ENCODE results near the gene CAMK2A. TPM values are rescaled to one million over a fixed set of nuclear protein-coding genes. Genes with fewer than 3 reads are reported as not detected.

Gene CAMK2A
- total and polyA plus RNA-seq, 2 donors (not counting 3 experiments of a cell fraction or from before 2014, with no cell fraction given) = not detected

- FAIRE-seq (no peak), DNase-seq (ENCODE audit: low read depth, low spot score) (no peak)
- Histone ChIP-seq H3K9me3 (replicated peaks; ENCODE audit: control insufficient read depth, insufficient read depth, low read length) (no peaks in the 10 kb centered on the region), H2AFZ (ENCODE audit: low read depth, low read length) (no peak overlapping the region), H3K4me1 (ENCODE audit: control insufficient read depth, extremely low read depth, insufficient read depth, low read length) (no peaks in the 10 kb centered on the region), H4K20me1 (replicated peaks; ENCODE audit: control insufficient read depth, extremely low read depth, insufficient read depth, low read length) (no peaks in the 10 kb centered on the region), H3K27me3 (ENCODE audit: control insufficient read depth in 2 of 2, insufficient read depth in 2 of 2, low read length in 2 of 2) (peaks cover 9 to 19% of the 10 kb centered on the region in 2 experiments), H3K9me1 (replicated peaks; ENCODE audit: control insufficient read depth, extremely low read depth, insufficient read depth, low read length) (no peaks in the 10 kb centered on the region), H3K4me3 (replicated peaks in 1 of 3; ENCODE audit: insufficient read depth in 1 of 3, low read depth in 1 of 3, low read length in 3 of 3) (no peak overlapping the region), H3K36me3 (ENCODE audit: control insufficient read depth in 2 of 2, extremely low read depth in 1 of 2, insufficient read depth in 2 of 2, low read length in 2 of 2) (no peaks in the 10 kb centered on the region), H3K9ac (replicated peaks; ENCODE audit: extremely low read depth, insufficient read depth, low read length) (no peak overlapping the region), H3K79me2 (ENCODE audit: control insufficient read depth, insufficient read depth, low read length) (no peaks in the 10 kb centered on the region), H3K4me2 (ENCODE audit: insufficient read depth, low read length) (no peak overlapping the region), H3K27ac (ENCODE audit: insufficient read depth, low read depth, low read length) (no peak overlapping the region)
- ChIA-PET CTCF (interaction anchor here (0.6 to 2.4 kb wide), 8 partner anchors 11 to 164 kb away, joined by 3 to 25 read pairs (median 4); no protein-coding TSS in a partner anchor), POLR2A (no interaction called here)
- intact Hi-C loops (cut with micrococcal nuclease) = loop anchor here (1.0 kb wide), 2 partner anchors 78 to 164 kb away; no protein-coding TSS in a partner anchor
- TF ChIP-seq EZH2 (IDR thresholded peaks at IDR 0.05; ENCODE audit: borderline replicate concordance, low read depth, low read length, severe bottlenecking) (no peak), POLR2AphosphoS5 (IDR thresholded peaks at IDR 0.05; ENCODE audit: insufficient read depth, low read depth, low read length) (no peak), GATA2 (IDR thresholded peaks at IDR 0.05; ENCODE audit: insufficient read depth, insufficient read length, low read depth, low read length) (no peak), CTCF (IDR thresholded peaks at IDR 0.05; ENCODE audit: extremely low read depth in 1 of 2, insufficient read depth in 1 of 2, low read depth in 1 of 2, low read length in 2 of 2) (no peak), FOS (IDR thresholded peaks at IDR 0.05; ENCODE audit: borderline replicate concordance, insufficient read depth, low read length) (no peak), JUN (IDR thresholded peaks at IDR 0.05; ENCODE audit: borderline replicate concordance, insufficient read depth, insufficient read length, low read depth) (no peak), POLR2A (IDR thresholded peaks at IDR 0.05; ENCODE audit: low read depth, low read length) (no peak), MAX (IDR thresholded peaks at IDR 0.05; ENCODE audit: insufficient read depth, insufficient read length) (no peak), MYC (IDR thresholded peaks at IDR 0.05; ENCODE audit: low read depth, low read length) (no peak)
- no TSS peak for BruUV-seq (replicated peaks)
- dilution Hi-C loops (cut with MboI; ENCODE audit: extremely low pct_ligation_motif_present, low sequenced_read_pairs) = no loop called here
Measured at GRCh38 chr5:150271923-150272322, 17.6 kb downstream of the CAMK2A start.

All from endothelial cell of umbilical vein (primary cell).